TTC549 (cell line): ENCODE data around the gene TNFRSF11A.

Experiments used
- FAIRE-seq: peaks from 2 replicates; lab custom pipeline; 2012; peaks lifted over from hg19 to GRCh38; lab: Jason Lieb, UNC

Gene TNFRSF11A

DNA sequence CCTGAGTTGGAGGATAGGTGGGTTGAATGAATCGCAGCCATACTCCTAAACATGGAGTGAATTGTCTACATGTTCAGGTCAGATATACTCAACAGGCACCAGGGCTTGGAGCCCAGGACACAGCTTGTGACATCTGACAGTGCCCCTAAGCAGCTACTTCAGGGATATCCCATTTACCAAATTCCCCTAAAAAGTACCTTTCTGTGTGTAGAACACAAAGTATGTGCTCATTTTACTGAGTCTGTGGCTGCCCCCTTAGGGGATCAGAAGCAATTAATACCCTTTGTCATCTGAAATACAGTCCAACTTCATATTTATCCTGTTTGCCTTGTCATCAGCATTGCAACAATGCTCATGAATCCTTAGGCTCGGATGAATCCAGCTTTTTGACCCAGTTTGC is 20.8 kb downstream of the TNFRSF11A start:
- FAIRE-seq, result no peak

- no peak for FAIRE-seq
Observed at GRCh38 chr18:62346333-62347088, 21.4 kb downstream of the TNFRSF11A start.

- no peak for FAIRE-seq
Observed at GRCh38 chr18:62347089-62347506, 22.0 kb downstream of the TNFRSF11A start.

DNA sequence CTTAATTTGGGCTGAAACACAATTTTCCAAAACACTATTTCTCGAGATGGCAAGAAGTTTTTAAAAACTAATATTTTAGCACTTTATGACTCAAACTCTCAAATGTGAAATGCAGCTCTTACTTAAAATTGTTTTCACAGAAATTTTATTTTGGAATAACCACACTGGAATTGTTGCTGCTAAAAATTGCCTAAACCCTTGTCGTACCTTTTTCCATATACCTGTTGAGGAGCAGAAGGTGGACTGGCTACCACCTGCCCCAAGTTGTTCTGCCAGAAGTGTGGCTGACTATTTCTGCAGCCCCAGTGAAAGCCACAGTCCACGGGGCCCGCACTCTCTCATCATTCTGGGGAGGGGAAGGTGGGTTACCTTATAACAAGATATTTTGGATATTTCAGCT is 23.4 kb downstream of the TNFRSF11A start:
- no peak for FAIRE-seq

DNA sequence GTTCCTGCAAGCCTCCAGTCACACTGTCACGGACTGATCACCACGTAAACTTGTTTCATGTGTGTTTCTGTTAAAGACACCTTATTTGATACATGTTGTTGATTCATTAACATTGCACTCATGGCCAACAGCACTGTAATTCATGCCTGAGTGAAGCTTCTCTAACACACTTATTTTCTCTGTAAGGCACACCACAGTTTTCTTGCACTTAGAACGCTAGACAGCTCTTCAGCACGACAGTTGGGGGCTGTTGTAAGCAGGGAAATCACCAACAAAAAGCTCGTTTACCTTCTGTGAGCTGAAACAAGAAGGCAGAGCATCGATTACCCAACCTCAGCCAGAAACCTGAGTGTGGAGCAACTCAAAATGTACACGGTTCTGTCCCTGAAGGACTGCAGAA is 28.1 kb downstream of the TNFRSF11A start:
- FAIRE-seq, result no peak

DNA sequence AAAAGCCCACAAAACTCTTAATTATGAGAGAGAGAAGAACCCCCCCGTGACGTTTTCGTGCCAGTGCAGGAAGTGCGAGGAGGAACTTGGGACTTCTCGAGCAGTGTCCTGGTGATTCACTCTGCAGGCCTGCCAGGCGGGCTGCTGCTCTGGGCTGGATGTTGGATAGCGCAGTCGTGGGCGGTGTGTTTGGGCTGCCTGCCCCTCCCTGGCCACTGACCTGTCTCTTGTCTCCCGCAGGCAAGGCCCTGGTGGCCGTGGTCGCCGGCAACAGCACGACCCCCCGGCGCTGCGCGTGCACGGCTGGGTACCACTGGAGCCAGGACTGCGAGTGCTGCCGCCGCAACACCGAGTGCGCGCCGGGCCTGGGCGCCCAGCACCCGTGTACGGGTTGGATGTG is 29.0 kb downstream of the TNFRSF11A start:
- FAIRE-seq, result no peak

GRCh38 chr18:62357079-62357719 is 32.1 kb downstream of the TNFRSF11A start:
- FAIRE-seq, result no peak

GRCh38 chr18:62360805-62361204 is 35.7 kb downstream of the TNFRSF11A start:
- FAIRE-seq, result no peak

GRCh38 chr18:62361288-62361687 is 36.2 kb downstream of the TNFRSF11A start:
- no peak for FAIRE-seq

DNA sequence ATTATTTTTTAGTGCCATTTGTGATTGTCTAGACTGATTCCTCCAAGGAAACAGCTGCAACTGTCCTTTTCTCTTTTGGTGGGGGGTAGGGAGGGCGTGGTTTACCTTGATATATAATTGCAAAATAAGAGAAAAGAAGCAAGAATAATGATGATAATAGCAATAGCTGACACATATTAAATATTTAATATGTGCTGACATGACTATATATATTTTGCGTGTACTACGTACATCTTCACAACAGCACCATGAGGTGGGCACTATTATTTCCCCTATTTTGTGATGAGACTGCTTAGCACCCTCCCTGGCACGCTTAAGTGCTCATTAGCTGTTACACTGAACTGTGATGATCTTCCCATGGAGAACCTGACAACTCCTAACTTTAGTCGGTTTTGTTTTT is 39.4 kb downstream of the TNFRSF11A start:
- no peak for FAIRE-seq

DNA sequence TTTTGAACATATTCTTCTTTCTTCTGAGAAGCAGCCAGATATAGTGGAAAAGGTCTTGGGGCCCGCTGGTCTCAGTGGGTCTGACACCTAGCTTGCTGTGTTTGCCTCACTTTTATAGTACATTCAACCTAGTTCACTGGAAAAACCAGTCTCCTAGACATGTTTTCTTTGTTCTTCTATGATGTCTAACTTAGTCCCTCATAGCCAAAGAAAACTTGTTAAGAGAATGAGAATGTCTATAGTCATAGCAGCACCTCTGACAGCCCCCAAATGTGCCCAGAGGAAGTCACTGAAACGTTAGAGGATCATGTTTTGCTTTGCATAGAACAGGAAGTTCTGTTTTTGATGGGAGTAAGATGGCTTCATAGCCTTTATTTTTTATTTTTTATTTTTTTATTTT is 40.3 kb downstream of the TNFRSF11A start:
- no peak for FAIRE-seq

DNA sequence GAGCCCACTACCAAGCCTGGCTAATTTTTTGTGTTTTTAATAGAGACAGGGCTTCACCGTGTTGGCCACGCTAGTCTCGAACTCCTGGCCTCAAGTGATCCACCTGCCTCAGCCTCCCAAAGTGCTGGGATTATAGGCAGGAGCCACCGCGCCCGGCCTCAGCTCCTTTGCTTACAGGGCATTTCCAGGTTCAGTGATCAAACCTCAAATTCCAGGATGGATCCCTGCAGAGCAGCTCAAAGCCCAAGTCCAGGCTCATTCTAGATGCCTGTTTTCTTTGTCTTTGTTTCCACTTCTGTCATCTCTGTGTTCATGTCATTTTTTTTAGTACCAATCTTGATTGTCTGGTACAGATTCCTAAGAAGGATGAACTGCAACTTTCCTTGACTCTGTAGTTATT is 41.9 kb downstream of the TNFRSF11A start:
- FAIRE-seq, result no peak

GRCh38 chr18:62368100-62368499 is 43.0 kb downstream of the TNFRSF11A start:
- FAIRE-seq, result no peak

DNA sequence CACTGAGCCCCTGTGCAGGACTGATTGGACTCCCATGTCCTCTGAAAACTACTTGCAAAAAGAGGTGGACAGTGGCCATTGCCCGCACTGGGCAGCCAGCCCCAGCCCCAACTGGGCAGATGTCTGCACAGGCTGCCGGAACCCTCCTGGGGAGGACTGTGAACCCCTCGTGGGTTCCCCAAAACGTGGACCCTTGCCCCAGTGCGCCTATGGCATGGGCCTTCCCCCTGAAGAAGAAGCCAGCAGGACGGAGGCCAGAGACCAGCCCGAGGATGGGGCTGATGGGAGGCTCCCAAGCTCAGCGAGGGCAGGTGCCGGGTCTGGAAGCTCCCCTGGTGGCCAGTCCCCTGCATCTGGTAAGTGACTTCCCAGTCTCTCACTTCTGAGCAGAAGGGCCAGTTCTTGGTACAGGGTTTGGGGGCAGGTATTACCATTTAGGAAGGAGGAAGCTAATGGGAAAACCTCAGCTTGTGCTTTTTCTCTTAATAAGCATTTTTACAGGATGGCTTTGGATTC is 44.1 kb downstream of the TNFRSF11A start:
- no peak for FAIRE-seq

- FAIRE-seq, result no peak
Observed at GRCh38 chr18:62370366-62370765, 45.3 kb downstream of the TNFRSF11A start.

GRCh38 chr18:62371436-62371835 is 46.3 kb downstream of the TNFRSF11A start:
- no peak for FAIRE-seq

GRCh38 chr18:62372156-62372555 is 47.0 kb downstream of the TNFRSF11A start:
- no peak for FAIRE-seq

DNA sequence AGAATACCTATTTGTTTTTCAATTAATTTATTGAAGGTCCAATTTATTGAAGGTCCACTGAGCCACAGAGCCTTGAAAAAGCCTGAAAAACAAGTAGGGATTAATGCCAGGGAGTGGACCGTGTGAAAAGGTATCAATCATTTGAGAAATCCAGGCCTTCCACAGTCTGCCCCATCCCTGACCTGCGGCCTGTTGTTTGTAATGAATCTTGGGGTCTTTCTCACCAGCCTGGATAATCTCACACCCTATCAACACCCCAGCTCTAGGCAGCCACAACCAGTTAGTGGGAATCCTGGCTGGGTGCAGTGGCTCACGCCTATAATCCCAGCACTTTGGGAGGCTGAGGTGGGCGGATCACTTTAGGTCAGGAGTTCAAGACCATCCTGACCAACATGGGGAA is 47.8 kb downstream of the TNFRSF11A start:
- no peak for FAIRE-seq

DNA sequence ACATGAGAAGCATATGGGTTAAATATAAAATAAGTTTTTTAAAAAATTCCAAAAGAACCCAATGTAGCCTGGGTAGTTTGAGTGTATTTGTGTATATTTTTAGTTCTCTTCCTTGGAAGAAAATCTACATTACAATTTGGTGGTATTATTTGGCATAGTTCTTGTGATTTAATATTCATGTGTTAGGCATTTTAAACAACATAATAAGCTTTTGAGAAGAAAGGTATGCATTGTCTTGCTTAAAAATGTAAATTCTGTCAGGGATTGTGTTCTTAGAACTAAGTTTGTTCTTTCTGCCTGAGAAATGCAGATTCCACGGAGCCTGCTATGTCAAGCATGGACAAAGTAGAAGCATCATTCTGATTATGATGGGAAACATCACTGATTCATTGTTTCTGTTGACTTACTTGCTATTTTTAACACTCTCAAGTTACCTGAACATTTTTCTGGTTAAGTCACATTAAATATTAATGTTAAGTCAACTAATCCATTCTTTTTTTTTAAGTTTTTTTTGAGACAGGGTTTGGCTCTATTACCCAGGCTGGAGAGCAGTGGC is 49.4 kb downstream of the TNFRSF11A start:
- FAIRE-seq, result no peak

- no peak for FAIRE-seq
Observed at GRCh38 chr18:62377131-62377807, 52.2 kb downstream of the TNFRSF11A start.

DNA sequence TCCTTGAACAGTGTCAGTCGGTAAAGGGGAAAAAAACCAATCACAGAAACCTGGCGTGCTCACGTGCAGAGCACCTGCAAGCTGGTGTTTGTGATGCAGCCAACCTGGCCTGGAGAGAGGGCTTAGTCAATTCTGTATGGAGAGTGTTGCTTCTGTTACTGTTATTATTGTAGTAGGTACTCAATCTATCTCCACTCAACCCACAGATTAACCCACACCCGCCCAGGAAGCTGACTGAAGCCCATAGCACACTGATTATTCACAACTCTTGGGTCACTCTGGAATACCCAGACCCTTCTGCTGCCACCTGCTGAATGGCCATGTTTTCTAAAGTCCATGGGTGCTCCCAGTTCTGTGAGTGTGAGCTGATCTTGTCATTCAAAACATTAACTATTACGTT is 53.9 kb downstream of the TNFRSF11A start:
- FAIRE-seq, result no peak

DNA sequence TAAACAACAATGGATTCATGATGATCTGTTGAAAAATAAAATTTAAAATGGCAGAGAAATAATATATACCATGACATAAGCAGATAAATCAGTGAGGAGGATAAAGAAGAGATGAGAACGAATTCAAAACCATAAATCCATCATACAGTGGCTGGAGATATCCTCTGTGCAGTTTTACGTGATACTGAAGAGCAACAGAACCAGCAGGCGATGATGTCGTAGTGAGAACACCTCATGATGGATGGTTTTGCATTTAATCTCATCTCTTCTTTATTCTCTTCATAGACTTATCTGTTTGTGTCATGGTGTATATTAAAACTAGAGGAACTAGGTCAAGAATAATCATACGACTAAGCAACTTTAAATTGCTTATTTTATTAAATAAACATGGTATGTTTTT is 56.3 kb downstream of the TNFRSF11A start:
- no peak for FAIRE-seq

DNA sequence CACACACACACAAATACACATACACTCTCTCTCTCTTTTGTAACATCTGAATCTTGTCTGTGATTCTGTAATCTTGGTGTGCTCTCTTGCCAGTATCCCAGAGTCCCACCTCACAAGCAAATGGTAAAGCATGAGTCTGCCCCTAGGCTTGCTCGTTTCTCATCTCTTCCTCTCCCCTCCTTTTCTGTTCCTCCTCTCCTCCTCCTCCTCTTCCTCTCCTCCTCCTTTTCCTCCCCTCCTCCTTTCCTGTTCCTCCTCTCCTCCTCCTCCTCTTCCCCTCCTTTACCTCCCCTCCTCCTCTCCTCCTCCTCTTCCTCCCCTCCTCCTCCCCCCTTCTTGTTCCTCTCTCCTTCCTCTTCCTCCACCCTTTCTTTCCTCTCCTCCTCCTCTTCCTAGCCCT is 59.0 kb downstream of the TNFRSF11A start:
- FAIRE-seq, result no peak
